ENCODE results near the gene C10orf95.
"Not testable (repeated sequence)": the region's sequence is repeated elsewhere in the genome, so short reads cannot be mapped to it uniquely, and the experiment has no call there.

DNA sequence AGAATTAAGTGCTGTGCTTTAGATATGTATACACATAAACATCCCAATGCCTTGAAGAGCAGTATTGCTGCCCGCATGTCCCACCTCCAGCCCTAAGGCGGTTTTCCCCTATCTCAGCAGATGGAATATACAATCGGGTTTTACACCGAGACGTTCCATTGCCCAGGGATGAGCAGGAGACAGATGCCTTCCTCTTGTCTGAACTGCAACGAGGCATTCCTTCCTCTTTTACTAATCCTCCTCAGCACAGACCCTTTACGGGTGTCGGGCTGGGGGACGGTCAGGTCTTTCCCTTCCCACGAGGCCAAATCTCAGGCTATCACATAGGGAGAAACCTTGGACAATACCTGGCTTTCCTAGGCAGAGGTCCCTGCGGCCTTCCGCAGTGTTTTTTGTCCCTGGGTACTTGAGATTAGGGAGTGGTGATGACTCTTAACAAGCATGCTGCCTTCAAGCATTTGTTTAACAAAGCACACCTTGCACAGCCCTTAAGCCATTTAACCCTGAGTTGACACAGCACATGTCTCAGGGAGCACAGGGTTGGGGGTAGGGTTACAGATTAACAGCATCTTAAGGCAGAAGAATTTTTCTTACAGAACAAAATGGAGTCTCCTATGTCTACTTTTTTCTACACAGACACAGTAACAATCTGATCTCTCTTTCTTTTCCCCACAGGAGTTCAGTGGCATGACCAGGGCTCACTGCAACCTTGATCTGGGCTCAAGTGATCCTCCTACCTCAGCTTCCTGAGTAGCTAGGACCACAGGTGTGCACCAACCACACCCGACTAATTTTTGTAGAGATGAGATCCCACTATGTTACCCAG lies 3.5 kb upstream of the C10orf95 start:
- TF ChIP-seq, protein P1, sequence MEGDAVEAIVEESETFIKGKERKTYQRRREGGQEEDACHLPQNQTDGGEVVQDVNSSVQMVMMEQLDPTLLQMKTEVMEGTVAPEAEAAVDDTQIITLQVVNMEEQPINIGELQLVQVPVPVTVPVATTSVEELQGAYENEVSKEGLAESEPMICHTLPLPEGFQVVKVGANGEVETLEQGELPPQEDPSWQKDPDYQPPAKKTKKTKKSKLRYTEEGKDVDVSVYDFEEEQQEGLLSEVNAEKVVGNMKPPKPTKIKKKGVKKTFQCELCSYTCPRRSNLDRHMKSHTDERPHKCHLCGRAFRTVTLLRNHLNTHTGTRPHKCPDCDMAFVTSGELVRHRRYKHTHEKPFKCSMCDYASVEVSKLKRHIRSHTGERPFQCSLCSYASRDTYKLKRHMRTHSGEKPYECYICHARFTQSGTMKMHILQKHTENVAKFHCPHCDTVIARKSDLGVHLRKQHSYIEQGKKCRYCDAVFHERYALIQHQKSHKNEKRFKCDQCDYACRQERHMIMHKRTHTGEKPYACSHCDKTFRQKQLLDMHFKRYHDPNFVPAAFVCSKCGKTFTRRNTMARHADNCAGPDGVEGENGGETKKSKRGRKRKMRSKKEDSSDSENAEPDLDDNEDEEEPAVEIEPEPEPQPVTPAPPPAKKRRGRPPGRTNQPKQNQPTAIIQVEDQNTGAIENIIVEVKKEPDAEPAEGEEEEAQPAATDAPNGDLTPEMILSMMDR (IDR thresholded peaks at IDR 0.05; ENCODE audit: low read depth, low read length, poor library complexity, severe bottlenecking), result not testable (repeated sequence)
- not testable (repeated sequence) for TF ChIP-seq EZH2phosphoT487 (IDR thresholded peaks at IDR 0.05; ENCODE audit: borderline replicate concordance, low read length)

Measured in DOHH2 (cell line).